ENCODE data around the gene ISX.

- no peak for TF ChIP-seq CTCF (IDR thresholded peaks at IDR 0.05; ENCODE audit: low read depth, low read length, poor library complexity, severe bottlenecking)
- no peak for TF ChIP-seq EZH2phosphoT487 (IDR thresholded peaks at IDR 0.05; ENCODE audit: borderline replicate concordance, low read length)
Observed at GRCh38 chr22:35119494-35119893, 53.5 kb downstream of the ISX start.

Measured in DOHH2 (cell line).